Measurements from ENCODE around the gene DHODH.

DNA sequence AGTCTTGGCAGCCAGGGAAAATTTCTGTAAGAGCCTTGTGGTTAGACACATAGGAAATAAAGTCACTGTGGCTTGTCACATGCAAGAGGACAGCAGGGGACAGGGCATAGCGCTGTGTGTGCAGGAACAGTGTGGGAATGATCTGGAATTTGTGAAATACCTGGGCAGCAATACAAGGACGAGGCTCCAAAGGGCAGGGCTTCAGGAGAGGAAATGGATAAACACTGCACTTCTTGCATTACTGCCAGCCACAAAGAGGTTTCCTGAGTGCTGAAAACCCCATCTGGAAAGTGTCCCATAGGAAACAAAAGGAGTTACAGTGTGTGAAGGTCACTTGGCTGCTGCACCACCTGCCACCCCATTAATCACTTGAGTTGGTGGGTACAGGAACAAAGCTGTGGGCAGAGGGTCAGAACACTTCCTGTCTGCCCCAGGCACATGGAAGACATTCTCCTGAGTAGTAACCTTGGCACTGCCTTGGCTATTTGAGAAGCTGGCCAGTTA, 33.7 kb downstream of the DHODH start:
- TF ChIP-seq POLR2A (IDR thresholded peaks at IDR 0.05): no peak
- TF ChIP-seq, protein P1, sequence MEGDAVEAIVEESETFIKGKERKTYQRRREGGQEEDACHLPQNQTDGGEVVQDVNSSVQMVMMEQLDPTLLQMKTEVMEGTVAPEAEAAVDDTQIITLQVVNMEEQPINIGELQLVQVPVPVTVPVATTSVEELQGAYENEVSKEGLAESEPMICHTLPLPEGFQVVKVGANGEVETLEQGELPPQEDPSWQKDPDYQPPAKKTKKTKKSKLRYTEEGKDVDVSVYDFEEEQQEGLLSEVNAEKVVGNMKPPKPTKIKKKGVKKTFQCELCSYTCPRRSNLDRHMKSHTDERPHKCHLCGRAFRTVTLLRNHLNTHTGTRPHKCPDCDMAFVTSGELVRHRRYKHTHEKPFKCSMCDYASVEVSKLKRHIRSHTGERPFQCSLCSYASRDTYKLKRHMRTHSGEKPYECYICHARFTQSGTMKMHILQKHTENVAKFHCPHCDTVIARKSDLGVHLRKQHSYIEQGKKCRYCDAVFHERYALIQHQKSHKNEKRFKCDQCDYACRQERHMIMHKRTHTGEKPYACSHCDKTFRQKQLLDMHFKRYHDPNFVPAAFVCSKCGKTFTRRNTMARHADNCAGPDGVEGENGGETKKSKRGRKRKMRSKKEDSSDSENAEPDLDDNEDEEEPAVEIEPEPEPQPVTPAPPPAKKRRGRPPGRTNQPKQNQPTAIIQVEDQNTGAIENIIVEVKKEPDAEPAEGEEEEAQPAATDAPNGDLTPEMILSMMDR (IDR thresholded peaks at IDR 0.05 in 4 of 5, conservative IDR thresholded peaks at IDR 0.05 in 1 of 5): no peak
